ENCODE results near the gene SLC38A8.

The SLC38A8 gene

DNA sequence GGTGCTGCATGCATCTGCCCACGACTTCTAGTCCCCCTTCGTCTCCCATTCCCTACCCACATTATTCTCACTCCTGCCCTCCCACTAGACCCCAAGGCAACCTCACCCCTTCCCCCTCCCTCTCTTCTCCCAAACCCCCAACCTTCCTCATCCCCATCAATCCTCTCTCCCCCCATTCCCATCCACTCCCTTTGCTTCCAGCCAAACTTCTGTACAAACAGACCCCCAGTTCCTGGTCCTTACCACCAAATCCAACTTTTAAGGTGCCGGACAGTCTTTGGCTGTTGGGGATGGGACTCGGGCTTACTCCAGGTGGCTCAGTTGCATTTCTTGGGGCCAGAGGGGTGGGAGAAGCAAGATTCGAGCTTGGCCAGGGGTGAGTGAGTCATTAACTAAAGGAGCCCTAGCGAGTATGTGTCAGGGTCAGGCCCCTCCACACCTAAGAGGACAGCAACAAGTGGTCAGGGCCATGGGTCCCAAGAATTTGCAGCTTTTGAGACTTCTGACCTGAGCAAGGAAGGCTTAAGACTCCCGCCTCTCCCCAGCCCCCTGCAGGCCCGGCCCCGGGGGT is at the start of gene SLC38A8:
Gene SLC38A8 (minus strand): TSS at position 488 of the 571 bp plus-strand sequence. CDS start 638 bp downstream, outside the sequence.
- DNase-seq (ENCODE audit: low spot score), result no peak

DNA sequence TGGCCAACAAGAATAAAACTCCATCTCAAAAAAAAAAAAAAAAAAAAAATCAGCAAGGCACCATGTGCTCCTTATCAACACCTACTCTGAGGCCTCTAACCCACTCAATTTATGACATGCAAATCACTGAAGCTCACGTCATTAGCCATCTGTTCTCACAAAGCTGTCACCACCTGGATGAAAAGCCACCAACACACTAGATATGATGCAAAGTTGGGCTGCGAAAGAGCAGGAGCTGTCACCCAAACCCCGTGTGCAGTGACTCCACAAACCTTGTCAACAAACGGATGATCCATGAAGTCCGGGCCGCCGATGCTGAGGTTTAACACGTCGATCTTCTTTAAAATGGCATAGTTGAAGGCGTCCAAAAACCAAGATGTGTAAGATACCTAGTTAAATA is 48.9 kb upstream of the SLC38A8 start:
- DNase-seq (ENCODE audit: low spot score), result no peak

DNA sequence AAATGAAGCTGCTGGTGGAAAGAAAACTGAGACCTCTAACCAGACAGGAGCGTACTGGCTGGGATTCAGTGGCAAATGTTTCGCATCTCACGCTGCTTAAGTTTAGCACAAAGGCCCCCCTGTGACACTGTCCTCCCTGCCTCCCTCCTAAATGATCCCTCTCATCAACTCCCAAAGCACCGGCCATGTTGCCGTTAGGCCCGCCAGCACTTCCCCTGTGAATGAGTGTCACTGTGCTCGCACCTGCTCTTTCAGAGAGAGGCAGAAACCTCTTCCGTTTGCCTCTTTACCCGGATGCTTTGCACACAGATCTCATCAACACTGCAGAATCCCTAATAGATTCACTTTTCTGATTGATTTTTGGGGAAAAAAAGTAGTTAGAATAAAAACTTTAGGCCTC is 47.6 kb upstream of the SLC38A8 start:
- no peak for DNase-seq (ENCODE audit: low spot score)

DNA sequence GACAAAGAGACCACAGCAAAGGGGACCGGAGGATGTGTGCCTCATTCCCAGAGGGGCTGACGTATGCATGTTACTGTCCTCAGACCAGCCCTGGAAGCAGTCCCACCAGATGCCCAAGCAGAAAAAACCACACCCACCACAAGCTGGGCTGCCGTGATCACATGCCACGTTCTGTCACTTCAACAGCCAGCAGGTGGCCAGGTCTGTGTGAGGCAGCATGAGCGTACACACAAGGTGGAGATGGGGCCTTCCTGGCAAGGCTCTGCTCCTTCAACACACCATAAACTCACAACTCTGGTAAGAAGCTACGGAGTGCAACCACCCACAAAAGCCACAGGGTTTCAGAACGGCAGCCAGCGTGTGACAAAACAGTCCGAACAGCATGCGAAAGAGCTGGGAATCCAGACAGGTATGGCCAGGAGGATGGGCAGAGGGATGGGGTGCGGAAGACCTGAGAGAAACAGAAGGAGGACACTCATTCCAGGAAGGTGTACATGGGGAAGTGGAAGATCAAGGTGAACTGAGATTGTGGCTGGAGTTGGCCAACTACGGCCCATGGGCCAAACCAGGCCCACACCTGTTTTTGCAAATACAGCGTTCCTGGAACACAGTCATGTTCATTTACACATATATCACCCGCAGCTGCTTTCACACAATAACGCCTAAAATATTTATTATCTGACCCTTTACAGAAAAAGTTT is 46.2 kb upstream of the SLC38A8 start:
- DNase-seq (ENCODE audit: low spot score), result no peak

DNA sequence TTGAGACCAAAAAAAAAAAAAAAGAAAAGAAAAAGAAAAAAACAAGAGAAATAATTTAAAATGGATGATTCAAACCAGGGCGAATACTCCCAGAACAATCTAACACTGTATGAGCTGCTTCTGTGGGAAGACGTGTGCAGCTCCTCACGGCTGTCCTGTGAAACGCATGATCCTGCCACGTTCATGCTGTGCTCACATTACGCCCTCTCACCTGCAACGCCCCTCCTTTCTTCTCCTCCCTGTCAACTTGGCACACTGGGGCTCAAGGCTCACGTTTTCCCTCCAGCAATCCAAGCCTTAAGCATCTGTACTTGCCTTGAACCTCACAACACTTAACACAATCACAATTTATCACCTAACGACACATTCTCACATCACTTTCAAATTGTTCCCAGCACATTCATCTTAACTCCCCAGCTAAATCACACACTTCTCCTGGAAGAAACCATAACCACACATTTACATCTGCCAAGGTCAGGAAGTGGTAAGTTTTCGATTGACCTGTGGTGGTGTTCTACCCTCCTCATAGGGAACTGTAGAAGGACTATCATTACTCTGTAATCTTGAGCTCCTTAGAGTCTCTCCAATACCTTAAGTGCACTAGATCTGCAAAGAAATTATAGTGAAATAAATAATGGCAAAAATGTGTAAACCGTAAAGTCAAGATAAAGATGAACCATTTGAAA is 45.0 kb upstream of the SLC38A8 start:
- no peak for DNase-seq (ENCODE audit: low spot score)

DNA sequence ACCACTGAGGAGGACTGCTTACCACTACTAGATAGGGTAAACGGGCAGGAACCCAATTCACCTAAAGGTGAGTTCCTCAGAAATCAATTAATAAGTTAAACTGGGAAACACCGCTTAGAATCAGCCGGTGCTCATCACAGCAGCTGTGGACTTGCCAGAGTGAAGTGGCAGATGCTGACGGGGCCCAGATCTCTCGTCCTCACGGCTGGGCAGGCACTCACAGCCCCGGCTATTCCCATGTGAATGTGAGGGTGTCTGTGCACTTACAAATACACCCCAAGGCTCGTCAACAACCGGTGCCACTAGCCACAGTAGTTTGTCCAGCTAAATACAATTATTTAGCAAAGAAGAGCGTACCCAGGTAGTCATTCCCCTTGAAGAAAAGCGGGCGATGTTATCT is 44.4 kb upstream of the SLC38A8 start:
- DNase-seq (ENCODE audit: low spot score), result no peak

DNA sequence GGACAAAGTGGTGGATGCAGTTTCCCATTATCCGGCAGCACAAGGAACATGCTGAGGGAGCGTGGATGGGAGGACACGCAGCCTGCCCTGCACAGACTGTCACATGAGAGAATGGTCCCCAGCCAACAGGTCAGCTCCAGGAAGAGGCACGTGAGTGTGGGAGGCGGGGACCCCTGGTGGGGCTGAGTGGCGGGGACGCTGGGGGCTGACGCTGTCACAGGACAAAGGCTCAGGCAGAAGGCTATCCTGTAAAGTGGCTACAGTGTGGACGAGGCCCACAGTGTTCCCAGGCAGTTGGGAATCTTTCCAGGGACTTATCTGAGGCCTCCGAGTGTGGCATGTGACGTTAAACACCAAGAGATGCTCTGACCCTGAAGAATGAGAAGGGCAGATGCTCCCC is 43.7 kb upstream of the SLC38A8 start:
- DNase-seq (ENCODE audit: low spot score), result no peak

DNA sequence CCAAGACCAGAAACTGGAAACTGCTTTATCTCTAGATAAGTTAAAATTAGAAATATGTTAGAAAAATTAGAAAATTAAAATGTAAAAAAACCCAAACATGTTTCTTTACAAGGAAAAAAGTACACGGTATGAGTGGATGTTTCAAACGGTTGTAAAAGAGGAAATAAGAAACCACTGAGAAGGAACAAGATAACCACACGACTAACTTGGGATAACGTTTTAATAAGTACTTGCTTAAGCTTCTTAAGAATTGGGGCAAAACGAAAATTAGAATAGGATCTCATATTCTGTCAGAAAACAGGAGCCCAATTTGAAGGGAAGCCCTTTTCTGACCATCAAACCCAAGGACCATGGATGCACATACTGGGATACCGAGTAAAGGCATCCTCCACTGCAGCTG is 43.2 kb upstream of the SLC38A8 start:
- no peak for DNase-seq (ENCODE audit: low spot score)

DNA sequence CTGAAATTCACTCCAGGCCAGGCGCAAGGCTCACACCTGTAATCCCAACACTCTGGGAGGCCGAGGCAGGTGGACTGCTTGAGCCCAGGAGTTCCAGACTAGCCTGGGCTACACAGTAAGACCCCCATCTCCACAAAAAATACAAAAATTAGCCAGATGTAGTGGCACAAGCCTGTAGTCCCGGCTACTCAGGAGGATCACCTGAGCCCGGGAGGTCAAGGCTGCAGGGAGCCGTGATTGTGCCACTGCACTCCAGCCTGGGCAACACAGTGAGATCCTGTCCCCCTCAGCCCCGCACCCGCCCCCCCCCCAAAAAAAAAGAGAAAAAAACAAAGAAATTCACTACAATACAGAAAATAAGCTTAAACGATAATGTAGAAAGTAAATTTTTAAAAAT is 42.7 kb upstream of the SLC38A8 start:
- no peak for DNase-seq (ENCODE audit: low spot score)

DNA sequence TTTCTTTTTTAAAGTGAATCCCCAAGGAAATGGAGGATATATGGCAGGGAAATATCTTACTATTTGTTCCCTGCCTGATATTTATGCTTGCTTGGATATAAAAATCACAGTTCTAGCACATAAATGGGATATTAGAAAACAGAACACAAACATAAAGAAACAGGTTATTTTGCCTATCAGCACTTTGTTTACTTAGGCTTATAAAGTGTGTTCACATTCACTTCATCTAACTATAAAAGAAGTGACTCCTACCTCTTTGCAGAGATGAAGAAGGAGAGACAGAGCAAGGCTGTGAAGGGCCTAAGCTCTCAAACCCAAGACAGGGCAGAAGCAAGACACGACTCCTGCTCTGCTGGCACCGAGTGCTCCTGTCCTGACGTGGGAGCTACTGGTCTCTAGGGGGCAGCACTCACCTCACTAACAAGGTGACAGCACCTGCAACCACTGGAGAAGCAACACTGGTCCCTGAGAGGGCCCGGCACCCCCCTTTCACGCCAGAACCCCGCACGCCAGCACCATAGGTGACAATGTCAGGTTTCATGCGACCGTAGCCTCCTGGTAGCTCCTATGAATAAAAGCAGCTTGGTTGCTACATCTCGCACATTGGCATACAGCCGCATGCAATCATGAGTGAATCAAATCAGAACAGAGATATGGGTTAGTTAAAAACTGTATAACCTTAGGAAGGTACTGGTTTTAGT is 42.1 kb upstream of the SLC38A8 start:
- DNase-seq (ENCODE audit: low spot score), result peak; percentile 38

DNA sequence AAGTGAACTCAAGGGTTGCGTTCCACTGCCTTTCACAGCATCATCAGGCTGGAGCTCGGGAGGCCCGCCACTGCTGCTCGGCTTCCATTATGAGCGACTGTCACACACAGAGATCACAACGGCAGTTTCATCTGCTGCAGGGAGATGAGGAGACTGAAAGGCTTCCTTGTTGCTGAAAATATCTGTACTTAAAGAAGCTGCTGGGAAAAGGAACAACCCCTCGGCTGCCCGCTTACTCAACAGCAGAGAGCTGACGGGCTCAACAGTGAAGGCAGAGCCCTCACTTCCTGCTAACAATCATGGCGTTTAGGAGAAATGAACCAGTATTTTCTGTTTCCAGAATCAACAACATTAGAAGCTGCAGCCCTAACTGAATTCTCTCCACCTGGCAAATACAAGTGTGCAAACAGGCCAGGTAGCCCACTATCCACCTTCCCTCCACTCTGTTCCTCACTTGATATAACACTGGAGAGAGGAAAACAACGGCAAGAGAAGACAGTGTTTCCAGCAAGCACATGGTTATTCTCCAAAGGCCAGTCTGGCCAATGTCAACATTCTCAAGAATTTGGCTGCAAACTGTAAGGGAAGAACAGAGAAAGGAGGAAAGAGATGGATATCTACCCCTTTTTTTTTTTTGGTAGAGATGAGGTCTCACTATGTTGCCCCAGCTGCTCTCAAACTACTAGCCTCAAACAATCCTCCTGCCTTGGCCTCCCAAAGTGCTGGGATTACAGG is 40.4 kb upstream of the SLC38A8 start:
- no peak for DNase-seq (ENCODE audit: low spot score)

DNA sequence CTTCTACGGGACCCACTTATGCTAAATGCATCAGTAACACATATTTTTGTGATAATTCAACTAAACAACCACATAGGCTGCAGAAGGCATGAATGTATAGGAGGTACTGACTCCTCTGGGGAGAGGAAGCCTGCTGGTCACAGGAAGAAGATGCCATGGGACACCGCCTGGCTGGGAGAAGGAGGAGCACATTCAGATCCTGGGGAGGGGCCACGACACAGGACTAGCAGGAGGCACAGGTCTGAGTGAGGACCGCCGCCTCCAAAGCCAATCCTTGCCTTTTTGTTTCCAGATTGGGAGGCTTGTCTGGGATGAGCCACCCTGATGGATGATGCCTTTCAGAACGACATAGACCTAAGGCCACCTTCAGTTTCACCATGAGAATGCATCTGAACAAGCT is 39.5 kb upstream of the SLC38A8 start:
- no peak for DNase-seq (ENCODE audit: low spot score)

DNA sequence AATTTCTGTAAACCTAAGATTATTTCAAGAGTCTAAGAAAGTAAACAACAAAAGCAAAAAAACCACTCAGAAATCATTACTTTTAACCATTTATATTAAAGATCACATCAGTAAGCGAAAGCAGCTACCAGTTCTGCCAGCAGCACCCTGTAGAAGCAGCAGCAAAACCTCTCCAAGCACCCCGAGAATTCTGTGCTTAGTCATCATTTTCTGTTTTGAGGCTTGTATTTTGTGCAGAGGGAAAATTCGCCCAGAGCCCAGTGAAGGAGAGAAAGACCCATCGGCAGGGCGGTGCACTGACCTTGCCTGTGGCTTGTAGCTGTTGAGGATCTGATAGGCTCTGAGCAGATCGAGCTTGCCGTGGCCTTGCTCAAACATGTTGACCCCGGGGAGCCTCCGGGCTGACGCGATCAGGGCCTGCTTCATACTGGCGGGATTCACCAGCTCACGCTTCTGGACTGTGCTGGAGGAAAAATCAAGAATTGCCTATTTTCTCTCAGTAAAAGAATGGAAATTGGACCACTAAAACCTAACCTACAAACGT is 38.9 kb upstream of the SLC38A8 start:
- DNase-seq (ENCODE audit: low spot score), result no peak

DNA sequence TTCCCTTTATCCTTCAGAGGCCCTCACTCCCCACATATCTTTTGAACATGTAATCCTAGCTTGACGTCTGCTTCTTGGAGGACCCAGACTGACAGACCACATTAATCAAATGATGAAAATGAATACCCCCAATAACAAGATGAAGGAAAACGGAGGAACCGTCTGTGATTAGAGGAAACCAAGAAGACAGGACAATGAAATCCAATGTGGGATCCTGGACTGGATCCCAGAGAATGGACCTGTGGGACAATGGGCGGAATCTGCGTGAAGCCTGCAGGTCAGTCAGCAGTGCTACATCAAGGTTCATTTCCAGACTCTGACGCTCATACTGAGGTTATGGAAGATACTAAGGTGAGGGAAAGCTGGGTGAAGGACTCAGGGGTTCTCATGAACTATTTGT is 38.2 kb upstream of the SLC38A8 start:
- DNase-seq (ENCODE audit: low spot score), result no peak

DNA sequence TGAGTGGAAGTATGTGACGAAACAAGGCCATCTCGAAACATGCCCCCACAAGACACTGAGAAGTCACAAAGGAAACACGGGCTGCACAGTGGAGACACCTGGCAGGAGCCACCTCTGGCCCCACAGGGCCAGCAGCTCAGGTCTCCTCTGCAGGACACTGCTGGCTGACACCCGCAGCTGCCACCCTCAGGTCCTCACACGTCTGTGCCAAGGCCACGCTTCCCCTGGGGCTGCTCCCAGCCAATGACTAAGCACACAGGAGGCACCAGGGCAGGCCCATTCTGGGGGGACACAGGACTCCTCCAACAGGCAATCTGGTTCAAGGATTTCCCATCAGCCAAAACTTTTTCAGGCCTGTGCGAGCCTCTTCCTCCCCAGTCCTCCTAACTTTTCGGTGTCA is 37.8 kb upstream of the SLC38A8 start:
- no peak for DNase-seq (ENCODE audit: low spot score)

DNA sequence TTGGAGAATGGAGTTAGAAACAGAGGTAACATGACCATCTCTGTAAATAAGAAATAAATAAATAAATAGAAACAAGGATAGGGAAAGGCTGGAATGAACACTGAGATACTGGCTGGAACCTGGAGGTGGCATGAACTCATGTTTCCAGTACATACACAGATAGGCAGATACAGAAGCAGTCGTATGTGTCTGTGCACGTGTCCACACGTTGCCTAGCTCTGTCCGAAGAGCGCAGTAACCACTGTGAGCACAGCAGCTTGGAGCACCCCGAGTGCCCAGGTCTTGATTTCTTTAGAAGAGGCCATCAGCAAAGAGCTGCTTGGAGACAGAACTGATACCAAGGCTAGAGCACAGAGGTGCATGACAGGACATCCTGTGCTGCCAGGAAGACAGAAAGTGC is 37.1 kb upstream of the SLC38A8 start:
- DNase-seq (ENCODE audit: low spot score), result no peak

DNA sequence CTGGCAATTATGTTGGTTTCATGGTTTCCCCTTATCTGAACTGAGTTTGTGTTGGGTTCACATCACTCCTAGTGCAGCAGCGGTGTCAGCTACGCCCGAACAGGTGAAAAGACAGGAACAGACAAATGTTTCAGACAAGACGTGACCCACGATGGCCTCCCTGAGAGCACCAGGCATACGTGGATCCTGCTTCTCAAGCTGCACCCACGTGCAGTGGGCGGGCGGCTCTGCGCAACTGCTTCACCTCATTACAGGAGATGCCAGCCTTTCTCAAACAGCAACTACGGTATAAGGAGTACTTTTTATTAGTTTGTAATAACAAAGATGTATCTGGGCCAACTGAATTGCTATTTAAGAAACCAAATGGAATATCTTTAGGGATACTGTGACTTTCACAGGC is 32.8 kb upstream of the SLC38A8 start:
- DNase-seq (ENCODE audit: low spot score), result no peak

DNA sequence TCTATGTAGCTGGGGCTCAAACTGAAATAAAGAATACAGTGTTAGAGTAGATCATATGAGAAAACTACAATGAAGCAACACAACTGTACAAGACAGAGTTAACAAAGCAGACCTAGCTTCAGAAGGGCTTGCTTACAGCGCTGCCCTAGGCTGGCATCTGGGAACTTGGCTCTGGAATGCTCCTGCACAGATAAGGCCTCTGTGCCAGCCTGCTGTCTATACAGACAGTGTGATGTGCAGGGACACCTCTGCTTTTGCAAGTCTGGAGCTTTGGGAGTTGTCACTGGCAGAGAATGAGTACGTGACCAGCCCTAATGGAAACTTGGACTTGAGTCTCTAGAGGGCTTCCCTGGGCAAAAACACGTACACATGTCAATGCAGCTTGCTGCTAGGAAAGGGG is 32.1 kb upstream of the SLC38A8 start:
- DNase-seq (ENCODE audit: low spot score), result no peak

DNA sequence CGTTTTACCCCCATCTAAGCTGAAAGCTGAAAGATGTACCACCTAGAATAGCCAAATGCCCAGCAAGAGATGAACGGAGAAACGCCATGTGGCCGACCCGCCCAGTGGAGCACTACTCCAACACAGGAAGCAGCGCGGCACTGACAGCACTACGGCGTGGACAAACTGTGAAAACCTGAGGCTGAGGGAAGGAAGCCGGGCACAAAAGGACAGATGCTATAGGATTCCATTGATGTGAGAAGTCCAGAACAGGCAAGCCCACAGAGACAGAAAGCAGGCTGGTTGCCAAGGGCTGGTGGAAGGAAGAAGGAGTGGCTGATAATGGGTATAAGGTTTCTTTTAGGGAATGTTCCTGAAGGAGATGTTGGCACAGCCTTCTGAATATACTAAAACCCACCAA is 29.4 kb upstream of the SLC38A8 start:
- no peak for DNase-seq (ENCODE audit: low spot score)

DNA sequence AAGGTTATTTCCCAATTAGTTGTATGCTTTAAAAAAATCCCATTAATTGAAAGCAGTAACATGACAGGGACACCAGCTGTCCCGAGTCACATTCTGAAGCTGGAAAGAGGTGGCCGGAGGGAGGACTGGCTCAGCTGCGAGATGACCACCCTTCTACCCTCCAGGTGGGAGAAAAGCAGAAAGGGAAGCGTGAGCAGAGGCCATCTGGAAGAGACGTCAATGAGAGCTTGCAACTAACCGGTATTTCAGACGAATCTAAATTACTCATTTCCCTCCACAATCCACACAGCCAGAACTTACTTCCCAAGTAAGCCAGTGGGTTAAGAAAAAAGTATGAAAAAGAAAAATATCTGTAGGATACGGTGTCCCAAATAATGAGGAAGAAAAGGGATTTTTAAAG is 28.5 kb upstream of the SLC38A8 start:
- no peak for DNase-seq (ENCODE audit: low spot score)

DNA sequence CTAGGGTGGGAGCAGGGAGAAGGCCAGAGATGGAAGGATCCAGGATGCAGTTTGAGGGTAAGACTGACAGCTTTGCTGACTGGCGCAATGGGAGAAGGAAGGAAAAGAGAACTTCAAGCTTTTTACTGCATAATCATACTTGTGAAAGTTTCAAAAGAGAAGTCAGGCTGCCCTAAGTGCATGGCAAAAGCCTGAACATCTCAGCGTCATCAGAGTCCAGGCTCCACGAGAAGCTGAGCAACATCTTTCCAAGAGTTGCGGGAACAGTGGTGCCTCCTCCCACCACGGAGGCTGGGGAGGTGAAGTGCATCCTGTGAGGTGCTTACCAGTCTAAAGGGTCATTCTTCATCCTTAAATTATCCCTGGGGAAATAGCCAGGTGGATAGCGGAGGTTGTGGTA is 26.9 kb upstream of the SLC38A8 start:
- no peak for DNase-seq (ENCODE audit: low spot score)

Data from COLO829 (cell line).